ENCODE measurements around the gene NOP10.

DNA sequence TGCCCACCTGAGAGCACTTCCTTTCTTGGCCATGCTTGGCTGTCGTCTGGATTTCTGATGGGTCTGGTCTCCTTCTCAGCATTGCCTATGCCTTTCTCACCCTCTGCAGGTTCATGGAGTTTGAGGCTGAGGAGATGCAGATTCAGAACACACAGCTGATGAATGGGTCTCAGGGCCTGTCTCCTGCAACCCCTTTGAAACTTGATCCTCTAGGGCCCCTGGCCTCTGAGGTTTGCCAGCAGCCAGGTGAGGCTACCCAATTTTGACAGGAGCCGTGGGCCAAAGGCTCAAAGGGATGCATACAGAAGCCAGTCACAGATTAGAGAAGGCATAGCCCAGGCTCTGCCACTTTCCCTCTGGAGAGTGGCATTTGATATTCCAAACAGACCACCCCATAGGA, 10.7 kb upstream of the NOP10 start:
- TF ChIP-seq, protein P1, sequence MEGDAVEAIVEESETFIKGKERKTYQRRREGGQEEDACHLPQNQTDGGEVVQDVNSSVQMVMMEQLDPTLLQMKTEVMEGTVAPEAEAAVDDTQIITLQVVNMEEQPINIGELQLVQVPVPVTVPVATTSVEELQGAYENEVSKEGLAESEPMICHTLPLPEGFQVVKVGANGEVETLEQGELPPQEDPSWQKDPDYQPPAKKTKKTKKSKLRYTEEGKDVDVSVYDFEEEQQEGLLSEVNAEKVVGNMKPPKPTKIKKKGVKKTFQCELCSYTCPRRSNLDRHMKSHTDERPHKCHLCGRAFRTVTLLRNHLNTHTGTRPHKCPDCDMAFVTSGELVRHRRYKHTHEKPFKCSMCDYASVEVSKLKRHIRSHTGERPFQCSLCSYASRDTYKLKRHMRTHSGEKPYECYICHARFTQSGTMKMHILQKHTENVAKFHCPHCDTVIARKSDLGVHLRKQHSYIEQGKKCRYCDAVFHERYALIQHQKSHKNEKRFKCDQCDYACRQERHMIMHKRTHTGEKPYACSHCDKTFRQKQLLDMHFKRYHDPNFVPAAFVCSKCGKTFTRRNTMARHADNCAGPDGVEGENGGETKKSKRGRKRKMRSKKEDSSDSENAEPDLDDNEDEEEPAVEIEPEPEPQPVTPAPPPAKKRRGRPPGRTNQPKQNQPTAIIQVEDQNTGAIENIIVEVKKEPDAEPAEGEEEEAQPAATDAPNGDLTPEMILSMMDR (conservative IDR thresholded peaks at IDR 0.05 in 1 of 2, IDR thresholded peaks at IDR 0.05 in 1 of 2; ENCODE audit: low read depth in 1 of 2, low read length in 2 of 2), result no peak
- TF ChIP-seq EZH2 (IDR thresholded peaks at IDR 0.05; ENCODE audit: low read length, missing control alignments), result no peak

Data from fibroblast of lung (primary cell).